ENCODE results near the gene MZF1. TPM values are rescaled to one million over a fixed set of nuclear protein-coding genes. Genes with fewer than 3 reads are reported as not detected.
A peak's percentile ranks its signal among the peaks of the same experiment; 100 is the strongest.
"Not testable (repeated sequence)": the region's sequence is repeated elsewhere in the genome, so short reads cannot be mapped to it uniquely, and the experiment has no call there.

Gene MZF1
- total and polyA plus RNA-seq, 4 donors, result 6.3 to 81.5 (median 24.8) TPM

GRCh38 chr19:58545286-58546018, 27.7 kb downstream of the MZF1 start:
- DNase-seq, result no peak
- H3K27me3 ChIP-seq (ENCODE audit: control insufficient read depth in 1 of 2, insufficient read depth in 2 of 2, low read length in 1 of 2), result no peaks in the 10 kb centered on the region
- intact Hi-C loops (cut with DNase I), result no loop called here

DNA sequence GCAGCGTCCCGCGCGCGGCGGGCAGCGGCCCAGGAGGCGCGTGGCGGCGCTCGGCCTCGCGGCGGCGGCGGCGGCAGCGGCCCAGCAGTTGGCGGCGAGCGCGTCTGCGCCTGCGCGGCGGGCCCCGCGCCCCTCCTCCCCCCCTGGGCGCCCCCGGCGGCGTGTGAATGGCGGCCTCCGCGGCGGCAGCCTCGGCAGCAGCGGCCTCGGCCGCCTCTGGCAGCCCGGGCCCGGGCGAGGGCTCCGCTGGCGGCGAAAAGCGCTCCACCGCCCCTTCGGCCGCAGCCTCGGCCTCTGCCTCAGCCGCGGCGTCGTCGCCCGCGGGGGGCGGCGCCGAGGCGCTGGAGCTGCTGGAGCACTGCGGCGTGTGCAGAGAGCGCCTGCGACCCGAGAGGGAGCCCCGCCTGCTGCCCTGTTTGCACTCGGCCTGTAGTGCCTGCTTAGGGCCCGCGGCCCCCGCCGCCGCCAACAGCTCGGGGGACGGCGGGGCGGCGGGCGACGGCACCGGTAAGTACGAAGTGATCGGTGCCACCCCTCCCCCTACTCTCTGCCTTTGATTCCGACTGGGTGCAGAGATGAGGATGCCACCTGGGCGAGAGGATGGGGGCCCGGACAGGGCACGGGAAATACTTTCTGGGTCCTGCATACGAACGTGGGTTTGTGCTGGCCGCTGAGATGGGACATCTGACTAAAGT, 28.4 kb downstream of the MZF1 start:
- peak overlapping the region; percentile 45 to 78 for H3K27ac ChIP-seq (ENCODE audit: low read depth in 1 of 2, low read length in 2 of 2)
- WGBS, 2 donors, result 0 to 1% methylated on average over 37 to 92 of the region's 92 CpGs
- intact Hi-C loops (cut with DNase I), result no loop called here
- DNase-seq, result no peak
- H3K36me3 ChIP-seq (ENCODE audit: control insufficient read depth in 1 of 2, insufficient read depth in 2 of 2, low read length in 1 of 2), result peaks cover 3 to 12% of the 10 kb centered on the region in 2 donors
- ATAC-seq (ENCODE audit: low FRiP score), result no peak
- H3K9me3 ChIP-seq (ENCODE audit: control insufficient read depth, low read length), result no peaks in the 10 kb centered on the region
- no peaks in the 10 kb centered on the region for H3K27me3 ChIP-seq (ENCODE audit: control insufficient read depth in 1 of 2, insufficient read depth in 2 of 2, low read length in 1 of 2)
- H3K4me3 ChIP-seq (ENCODE audit: low read length in 2 of 2), result peak overlapping the region; percentile 92 to 93
- no peaks in the 10 kb centered on the region for H3K4me1 ChIP-seq (ENCODE audit: control insufficient read depth in 1 of 2, insufficient read depth in 2 of 2, low read length in 2 of 2)

More at GRCh38 chr19:58545286-58546018, 27.7 kb downstream of the MZF1 start:
- Histone ChIP-seq H3K27ac (ENCODE audit: low read depth in 1 of 2, low read length in 2 of 2) (no peak overlapping the region), H3K36me3 (ENCODE audit: control insufficient read depth in 1 of 2, insufficient read depth in 2 of 2, low read length in 1 of 2) (peaks cover 3 to 17% of the 10 kb centered on the region in 2 donors), H3K4me3 (ENCODE audit: low read length in 2 of 2) (peak overlapping the region; percentile 92 to 93), H3K4me1 (ENCODE audit: control insufficient read depth in 1 of 2, insufficient read depth in 2 of 2, low read length in 2 of 2) (no peaks in the 10 kb centered on the region), H3K9me3 (ENCODE audit: control insufficient read depth, low read length) (no peaks in the 10 kb centered on the region)
- WGBS, 2 donors, result 6 to 9% methylated on average over 21 of the region's 21 CpGs
- no peak for ATAC-seq (ENCODE audit: low FRiP score)

DNA sequence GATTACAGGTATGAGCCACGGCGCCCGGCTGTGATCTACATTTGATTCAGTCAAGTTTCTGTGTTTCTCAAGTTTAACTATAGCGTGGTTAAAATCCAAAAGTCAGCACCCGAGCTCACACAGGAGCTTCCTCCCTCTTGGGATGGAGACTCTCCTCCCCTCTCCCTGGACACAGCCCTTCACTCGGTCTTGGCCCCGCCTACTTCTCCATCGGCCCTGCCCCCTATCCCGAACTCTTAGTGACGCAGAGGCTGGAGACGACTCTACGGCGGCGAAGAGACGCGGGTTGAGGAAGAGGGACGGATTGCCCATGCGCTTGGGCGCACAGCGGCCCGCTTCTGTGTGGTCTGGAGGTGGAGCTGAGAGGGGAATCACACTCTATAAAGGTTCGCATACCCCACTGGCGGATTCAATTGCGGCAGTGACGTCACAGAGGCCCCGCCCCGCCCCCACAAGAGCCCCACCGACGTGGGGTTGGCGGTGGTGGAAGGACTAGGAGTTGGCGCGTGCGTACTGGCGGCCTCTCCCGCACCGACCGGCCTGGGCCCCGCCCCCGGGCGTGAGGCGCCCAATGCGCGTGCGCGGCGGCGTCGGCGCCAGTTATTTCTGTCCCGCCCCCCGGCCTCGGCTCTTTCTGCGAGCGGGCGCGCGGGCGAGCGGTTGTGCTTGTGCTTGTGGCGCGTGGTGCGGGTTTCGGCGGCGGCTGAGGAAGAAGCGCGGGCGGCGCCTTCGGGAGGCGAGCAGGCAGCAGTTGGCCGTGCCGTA, 29.1 kb downstream of the MZF1 start, which contains the start of gene TRIM28:
TSS of gene TRIM28 (plus strand) at position 239 of the 765 bp plus-strand sequence. CDS start 694 bp downstream, outside the sequence.
- Histone ChIP-seq H3K27me3 (ENCODE audit: control insufficient read depth in 1 of 2, insufficient read depth in 2 of 2, low read length in 1 of 2) (no peaks in the 10 kb centered on the region), H3K4me3 (ENCODE audit: low read length in 2 of 2) (peak within 1 kb of the TSS; percentile 92 to 93), H3K9me3 (ENCODE audit: control insufficient read depth, low read length) (no peaks in the 10 kb centered on the region), H3K4me1 (ENCODE audit: control insufficient read depth in 1 of 2, insufficient read depth in 2 of 2, low read length in 2 of 2) (no peaks in the 10 kb centered on the region), H3K27ac (ENCODE audit: low read depth in 1 of 2, low read length in 2 of 2) (peak within 1 kb of the TSS; percentile 45 to 78), H3K36me3 (ENCODE audit: control insufficient read depth in 1 of 2, insufficient read depth in 2 of 2, low read length in 1 of 2) (peaks cover 0 to 10% of the 10 kb centered on the region in 2 donors)
- intact Hi-C loops (cut with DNase I), result no loop called here
- DNase-seq (peak; percentile 99), ATAC-seq (ENCODE audit: low FRiP score) (peak; percentile 99)
- 0% methylated on average over 65 to 73 of the region's 73 CpGs for WGBS, 2 donors

- H3K4me1 ChIP-seq (ENCODE audit: control insufficient read depth in 1 of 2, insufficient read depth in 2 of 2, low read length in 2 of 2); H3K4me3 ChIP-seq (ENCODE audit: low read length in 2 of 2); H3K9me3 ChIP-seq (ENCODE audit: control insufficient read depth, low read length); DNase-seq; intact Hi-C loops (cut with DNase I); H3K27me3 ChIP-seq (ENCODE audit: control insufficient read depth in 1 of 2, insufficient read depth in 2 of 2, low read length in 1 of 2); H3K27ac ChIP-seq (ENCODE audit: low read depth in 1 of 2, low read length in 2 of 2); ATAC-seq (ENCODE audit: low FRiP score); H3K36me3 ChIP-seq (ENCODE audit: control insufficient read depth in 1 of 2, insufficient read depth in 2 of 2, low read length in 1 of 2): not testable (repeated sequence)
- WGBS, 2 donors, result 71 to 78% methylated on average over 18 of the region's 18 CpGs
Observed at GRCh38 chr19:58542641-58543372, 30.3 kb downstream of the MZF1 start.

- H3K9me3 ChIP-seq (ENCODE audit: control insufficient read depth, low read length); ATAC-seq (ENCODE audit: low FRiP score); DNase-seq; H3K4me1 ChIP-seq (ENCODE audit: control insufficient read depth in 1 of 2, insufficient read depth in 2 of 2, low read length in 2 of 2); H3K27ac ChIP-seq (ENCODE audit: low read depth in 1 of 2, low read length in 2 of 2); H3K36me3 ChIP-seq (ENCODE audit: control insufficient read depth in 1 of 2, insufficient read depth in 2 of 2, low read length in 1 of 2); intact Hi-C loops (cut with DNase I); H3K4me3 ChIP-seq (ENCODE audit: low read length in 2 of 2); H3K27me3 ChIP-seq (ENCODE audit: control insufficient read depth in 1 of 2, insufficient read depth in 2 of 2, low read length in 1 of 2): not testable (repeated sequence)
Observed at GRCh38 chr19:58539169-58539559, 34.0 kb downstream of the MZF1 start.

DNA sequence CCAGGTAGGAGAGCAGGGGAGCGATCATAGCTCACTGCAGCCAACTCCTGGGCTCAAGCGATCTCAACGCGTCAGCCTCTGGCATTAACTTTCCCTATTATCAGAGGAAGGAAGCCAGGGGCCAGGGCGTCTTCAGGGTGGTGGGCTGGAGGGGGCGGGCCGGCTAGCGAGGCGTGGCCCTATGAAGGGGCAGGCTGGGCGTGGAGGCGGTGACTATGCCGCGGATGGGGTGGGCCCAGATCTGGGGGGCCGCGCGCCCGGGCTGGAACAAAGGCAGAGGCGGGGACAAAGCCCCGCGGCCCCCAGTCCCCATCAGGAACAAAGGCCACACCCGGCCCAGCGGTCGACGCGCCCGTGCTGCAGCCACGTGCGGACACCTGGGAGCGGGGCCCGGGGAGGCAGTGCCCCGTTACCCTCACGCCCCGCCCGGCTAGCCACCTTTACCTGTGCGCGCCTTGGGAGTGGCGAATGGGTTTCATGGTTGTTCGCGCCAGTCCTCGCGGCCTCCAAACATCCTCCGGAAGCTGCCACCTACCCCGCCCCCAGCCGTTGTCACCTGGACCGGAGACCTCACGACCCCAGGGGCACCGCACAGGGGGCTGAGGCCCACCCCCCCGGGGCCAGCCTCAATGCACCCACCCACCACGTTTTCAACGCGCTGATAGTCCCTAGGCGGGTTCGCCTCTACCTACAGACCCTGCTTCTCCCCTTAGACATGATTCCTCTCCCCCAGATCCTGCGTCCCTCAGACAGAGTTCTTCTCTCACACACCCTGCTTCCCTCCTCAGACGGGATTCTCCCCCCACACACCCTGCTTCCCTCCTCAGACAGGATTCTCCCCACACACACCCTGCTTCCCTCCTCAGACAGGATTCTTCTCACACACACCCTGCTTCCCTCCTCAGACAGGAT, 34.6 kb downstream of the MZF1 start:
- Histone ChIP-seq H3K9me3 (ENCODE audit: control insufficient read depth, low read length) (no peaks in the 10 kb centered on the region), H3K27me3 (ENCODE audit: control insufficient read depth in 1 of 2, insufficient read depth in 2 of 2, low read length in 1 of 2) (no peaks in the 10 kb centered on the region), H3K4me3 (ENCODE audit: low read length in 2 of 2) (no peak overlapping the region), H3K27ac (ENCODE audit: low read depth in 1 of 2, low read length in 2 of 2) (no peak overlapping the region), H3K4me1 (ENCODE audit: control insufficient read depth in 1 of 2, insufficient read depth in 2 of 2, low read length in 2 of 2) (no peaks in the 10 kb centered on the region), H3K36me3 (ENCODE audit: control insufficient read depth in 1 of 2, insufficient read depth in 2 of 2, low read length in 1 of 2) (no peaks in the 10 kb centered on the region)
- intact Hi-C loops (cut with DNase I), result no loop called here
- DNase-seq (no peak), ATAC-seq (ENCODE audit: low FRiP score) (no peak)
- 1 to 2% methylated on average over 55 of the region's 55 CpGs for WGBS, 2 donors

DNA sequence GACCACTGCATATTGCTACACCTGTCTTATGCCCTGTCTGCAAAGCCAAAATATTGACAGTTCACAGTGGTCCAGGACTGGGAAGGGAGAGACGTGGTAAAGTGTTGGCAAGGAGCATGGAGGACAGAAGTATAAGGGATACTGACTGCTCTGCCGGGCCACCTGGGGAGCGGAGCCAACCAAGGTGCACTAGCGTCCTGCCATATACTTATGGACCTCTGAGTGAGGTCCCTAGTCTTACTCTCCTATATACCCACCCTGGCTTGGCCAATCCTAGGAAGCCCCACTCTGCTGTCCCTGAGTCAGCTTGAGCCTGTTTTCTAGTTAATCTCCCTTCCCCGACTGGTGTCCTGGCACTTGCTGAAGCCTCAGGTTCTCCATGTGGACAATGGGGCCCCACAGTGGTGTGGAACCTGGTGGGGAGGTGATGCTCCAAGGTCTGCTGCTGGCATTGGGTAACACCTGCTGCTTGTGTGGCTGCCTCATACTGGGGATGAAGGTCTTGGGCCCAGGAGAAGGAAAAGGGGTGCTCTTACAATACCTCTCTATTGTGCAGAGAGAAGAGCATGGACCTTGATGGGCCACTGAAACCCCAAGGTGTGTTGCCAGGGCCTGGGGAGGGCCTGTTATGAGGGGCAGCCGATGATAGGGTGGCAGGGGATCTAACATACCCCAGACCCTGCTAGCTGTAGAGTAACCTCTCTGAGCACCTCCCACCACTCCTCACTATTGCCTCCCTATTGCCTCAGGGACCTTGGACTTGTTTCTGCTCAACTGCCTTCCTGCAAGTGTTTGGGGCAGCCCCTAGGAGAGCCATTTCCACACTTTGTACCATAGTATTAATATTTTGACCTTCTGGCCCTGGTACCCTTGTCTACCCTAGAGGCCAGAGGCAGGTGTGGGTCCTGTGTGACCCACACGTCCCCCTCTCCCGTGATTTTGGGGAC, 36.0 kb downstream of the MZF1 start:
- H3K9me3 ChIP-seq (ENCODE audit: control insufficient read depth, low read length), result no peaks in the 10 kb centered on the region
- 85 to 88% methylated on average over 8 of the region's 8 CpGs for WGBS, 2 donors
- ATAC-seq (ENCODE audit: low FRiP score) (no peak), DNase-seq (no peak)
- H3K36me3 ChIP-seq (ENCODE audit: control insufficient read depth in 1 of 2, insufficient read depth in 2 of 2, low read length in 1 of 2), result no peaks in the 10 kb centered on the region
- no peak overlapping the region for H3K27ac ChIP-seq (ENCODE audit: low read depth in 1 of 2, low read length in 2 of 2)
- H3K27me3 ChIP-seq (ENCODE audit: control insufficient read depth in 1 of 2, insufficient read depth in 2 of 2, low read length in 1 of 2), result no peaks in the 10 kb centered on the region
- intact Hi-C loops (cut with DNase I), result no loop called here
- no peak overlapping the region for H3K4me3 ChIP-seq (ENCODE audit: low read length in 2 of 2)
- no peaks in the 10 kb centered on the region for H3K4me1 ChIP-seq (ENCODE audit: control insufficient read depth in 1 of 2, insufficient read depth in 2 of 2, low read length in 2 of 2)

All from aorta (tissue), 5 donors.